Stimulated activated CD8-positive, alpha-beta memory T cell treated with anti-CD3 and anti-CD28 coated beads, Interleukin-7, amount 100 ng/mL, for 48 hours (primary cell): Measurements from ENCODE around the gene PPFIA4.

Source experiments
- DNase-seq, 2 donors: peaks; one replicate each; pipeline ENCODE4 v3.0.0-alpha.2; 2020; ENCODE audit warnings: low read depth in 1 of 2; ENCODE audit errors: extremely low read depth in 1 of 2

The PPFIA4 gene

DNA sequence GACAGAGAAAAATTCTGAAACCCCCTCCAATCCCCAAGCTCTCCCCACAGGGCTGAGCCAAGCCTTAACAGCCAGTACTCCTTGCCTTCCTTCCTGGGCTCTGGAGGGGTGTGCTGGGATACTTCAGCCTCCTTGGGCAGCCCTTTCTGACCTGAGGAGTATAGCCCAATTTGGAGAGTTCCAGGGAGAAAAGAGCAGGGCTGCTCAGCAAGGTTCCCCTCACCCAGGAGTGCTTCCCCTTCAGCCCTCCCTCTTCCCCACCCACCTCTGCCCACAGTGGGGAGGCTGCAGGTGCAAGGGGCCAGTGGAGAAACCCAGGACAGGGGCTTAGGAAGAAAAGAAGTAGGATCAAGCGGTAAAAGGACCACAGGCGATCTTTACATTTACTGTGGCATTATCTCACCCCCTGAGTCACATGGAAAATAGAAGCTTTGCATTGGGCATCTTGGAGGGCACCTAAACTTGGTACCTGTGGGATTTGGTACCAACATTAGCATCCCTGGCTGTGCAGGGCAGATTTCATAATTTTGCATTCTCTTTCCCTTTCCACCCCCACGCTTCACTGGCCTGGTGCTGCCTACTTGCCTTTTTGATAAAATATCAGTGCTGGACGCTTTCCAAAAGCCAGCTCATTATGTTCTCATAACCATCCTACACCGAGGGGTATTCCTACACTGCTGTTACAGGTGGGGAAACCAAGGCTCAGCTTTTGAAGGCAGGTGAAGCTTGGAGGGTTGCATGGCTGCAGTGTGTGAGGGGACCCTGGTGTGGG lies 98.4 kb downstream of the PPFIA4 start:
- DNase-seq: no peak

DNA sequence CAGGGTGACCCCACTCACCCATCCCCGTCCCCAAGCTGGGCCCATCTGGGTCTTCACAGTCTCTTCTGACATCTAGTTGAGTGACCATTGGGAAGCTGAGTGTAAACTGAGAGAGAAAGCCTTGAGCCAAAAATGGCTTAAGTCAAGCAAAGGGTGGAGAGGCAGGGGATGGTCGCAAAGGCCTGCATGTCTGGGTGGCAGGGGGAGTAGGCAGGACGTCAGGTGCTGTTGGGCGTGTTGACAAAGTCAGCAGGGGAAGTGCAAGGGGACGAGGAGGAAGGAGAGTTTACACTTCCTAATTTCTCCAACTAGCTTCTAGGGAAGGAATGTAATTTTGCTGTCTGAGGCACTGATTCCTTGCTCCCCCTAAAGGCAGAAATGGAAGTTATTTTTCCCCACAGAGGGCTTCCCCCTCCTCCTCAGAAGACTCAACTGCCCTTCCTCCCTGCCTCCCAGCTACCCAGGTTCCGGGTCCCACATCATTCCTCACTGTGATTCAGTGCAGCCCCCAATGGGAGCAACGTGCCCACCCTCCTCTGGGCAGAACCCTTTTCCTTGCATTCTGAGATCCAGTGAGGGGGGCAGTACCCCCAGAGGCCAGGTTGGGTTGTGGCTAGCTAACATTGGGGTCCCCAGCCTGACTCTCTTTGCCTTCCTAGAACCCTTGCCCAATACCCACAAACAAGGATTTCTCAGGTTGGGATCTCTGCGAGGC lies 100.0 kb downstream of the PPFIA4 start:
- no peak for DNase-seq

DNA sequence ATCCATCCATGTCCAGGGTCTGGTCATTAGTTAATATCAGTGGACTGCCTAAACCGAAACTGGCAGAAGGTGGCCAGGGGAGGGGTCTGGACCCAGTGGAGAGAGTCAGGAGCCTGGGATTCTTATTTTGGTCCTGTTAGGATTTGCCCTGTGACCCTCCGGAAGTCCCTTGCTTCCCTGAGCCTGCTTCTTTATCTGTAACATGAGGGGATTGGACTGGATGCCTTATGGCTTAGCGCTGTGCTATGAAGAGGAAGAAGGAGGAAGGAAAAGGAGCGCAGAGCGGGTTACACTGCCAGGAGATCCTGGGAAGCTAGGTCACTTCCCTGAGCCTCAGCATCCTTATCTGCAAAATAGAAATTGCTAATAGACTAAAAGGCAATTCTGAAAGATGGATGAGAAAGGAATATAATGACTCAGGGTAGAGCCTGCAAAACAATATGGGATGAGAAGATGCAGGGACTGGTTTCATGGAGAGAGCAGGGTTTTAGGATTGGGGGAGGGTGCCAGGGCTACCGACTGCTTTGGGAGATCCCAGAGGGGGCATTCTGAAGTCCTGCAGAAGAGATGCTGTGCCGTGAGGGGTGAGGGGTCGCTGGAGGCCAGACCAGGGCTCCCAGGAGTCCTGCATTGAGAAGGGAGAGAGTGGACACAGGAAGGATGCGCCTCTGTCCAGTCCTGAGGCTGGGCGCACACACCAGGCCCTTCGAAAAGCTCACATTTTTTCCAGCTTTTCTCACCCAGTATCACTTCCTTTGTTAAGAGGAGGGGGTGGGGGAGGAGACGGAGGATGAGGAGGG lies 100.8 kb downstream of the PPFIA4 start:
- no peak for DNase-seq

DNA sequence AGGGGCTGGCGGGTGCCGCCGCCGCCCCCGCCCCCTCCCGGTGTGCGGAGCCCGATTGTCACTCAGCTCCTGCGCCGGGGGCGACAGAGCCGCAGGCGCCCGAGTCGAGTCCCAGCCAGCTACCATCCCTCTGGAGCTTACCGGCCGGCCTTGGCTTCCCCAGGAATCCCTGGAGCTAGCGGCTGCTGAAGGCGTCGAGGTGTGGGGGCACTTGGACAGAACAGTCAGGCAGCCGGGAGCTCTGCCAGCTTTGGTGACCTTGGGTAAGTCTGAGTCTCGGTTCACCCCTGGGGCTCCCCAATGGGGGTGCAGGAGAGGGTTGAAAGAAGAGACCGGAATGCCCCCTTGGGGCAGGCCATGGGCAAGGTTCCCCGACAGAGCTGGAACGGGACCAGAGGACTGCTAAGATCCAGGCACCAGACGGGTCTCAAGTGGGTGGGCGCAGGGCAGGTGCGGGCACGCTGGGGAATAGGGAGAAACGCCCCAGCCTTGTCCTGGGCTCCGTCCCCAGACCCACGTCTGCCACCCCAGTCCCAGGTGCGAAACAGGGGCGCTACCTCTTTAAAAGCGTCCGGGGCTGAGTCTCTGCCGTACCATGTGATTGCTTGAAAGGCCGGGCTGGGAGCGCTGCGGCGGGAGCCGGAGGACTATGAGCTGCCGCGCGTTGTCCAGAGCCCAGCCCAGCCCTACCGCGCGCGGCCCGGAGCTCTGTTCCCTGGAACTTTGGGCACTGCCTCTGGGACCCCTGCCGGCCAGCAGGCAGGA lies 101.6 kb downstream of the PPFIA4 start, which contains the start of gene ADORA1:
Gene ADORA1 (plus strand): TSS at position 61 of the 765 bp plus-strand sequence. CDS start 1,116 bp downstream, outside the sequence.
- no peak for DNase-seq

DNA sequence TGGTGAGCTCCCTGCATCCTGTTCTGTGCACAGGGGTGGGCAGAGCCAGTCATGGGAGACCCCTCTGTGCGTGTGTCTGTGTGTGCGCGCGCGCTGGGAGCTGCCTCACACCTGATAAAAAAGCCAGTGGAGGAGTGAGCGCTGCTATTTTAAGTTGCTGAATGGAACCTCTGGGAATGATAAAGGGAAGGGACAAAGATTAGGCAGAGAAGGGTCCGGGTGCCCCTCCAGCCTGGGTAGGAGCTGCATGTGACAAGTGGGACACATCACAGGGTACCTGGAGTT lies 102.1 kb downstream of the PPFIA4 start:
- no peak for DNase-seq
